ENCODE measurements around the gene ADAMTS12. TPM values are rescaled to one million over a fixed set of nuclear protein-coding genes. Genes with fewer than 3 reads are reported as not detected.
A peak's percentile ranks its signal among the peaks of the same experiment; 100 is the strongest.
"Not testable (repeated sequence)": the region's sequence is repeated elsewhere in the genome, so short reads cannot be mapped to it uniquely, and the experiment has no call there.

The ADAMTS12 gene
- total RNA-seq, 1 experiment from 2014 or later, result 17.5 TPM

GRCh38 chr5:33886283-33886682, 5.5 kb downstream of the ADAMTS12 start:
- H3K27ac ChIP-seq, result no peak overlapping the region
- no peak overlapping the region for H3K4me3 ChIP-seq
- H3K9me3 ChIP-seq (replicated peaks), result no peaks in the 10 kb centered on the region
- no peaks in the 10 kb centered on the region for H3K4me1 ChIP-seq
- H3K27me3 ChIP-seq, result no peaks in the 10 kb centered on the region
- no peak for DNase-seq
- peaks cover 10% of the 10 kb centered on the region; the same call in 1 of the 2 replicates for H3K36me3 ChIP-seq

- DNase-seq, result no peak
- no peaks in the 10 kb centered on the region for H3K4me1 ChIP-seq
- no peaks in the 10 kb centered on the region for H3K27me3 ChIP-seq
- H3K36me3 ChIP-seq, result peaks cover 12% of the 10 kb centered on the region; the same call in 1 of the 2 replicates
- no peaks in the 10 kb centered on the region for H3K9me3 ChIP-seq (replicated peaks)
- H3K4me3 ChIP-seq, result no peak overlapping the region
- H3K27ac ChIP-seq, result no peak overlapping the region
These were observed 6.1 kb downstream of the ADAMTS12 start for GRCh38 chr5:33885679-33886078.

GRCh38 chr5:33883482-33883881, 8.3 kb downstream of the ADAMTS12 start:
- peaks cover 23% of the 10 kb centered on the region for H3K36me3 ChIP-seq
- no peaks in the 10 kb centered on the region for H3K4me1 ChIP-seq
- no peak for DNase-seq
- H3K27me3 ChIP-seq, result no peaks in the 10 kb centered on the region
- H3K4me3 ChIP-seq, result no peak overlapping the region
- no peaks in the 10 kb centered on the region for H3K9me3 ChIP-seq (replicated peaks)
- no peak overlapping the region for H3K27ac ChIP-seq

GRCh38 chr5:33880319-33880718, 11.5 kb downstream of the ADAMTS12 start:
- H3K27me3 ChIP-seq, result no peaks in the 10 kb centered on the region
- DNase-seq, result no peak
- no peaks in the 10 kb centered on the region for H3K9me3 ChIP-seq (replicated peaks)
- no peaks in the 10 kb centered on the region for H3K4me1 ChIP-seq
- H3K4me3 ChIP-seq, result no peak overlapping the region
- peaks cover 28% of the 10 kb centered on the region for H3K36me3 ChIP-seq
- no peak overlapping the region for H3K27ac ChIP-seq

- no peak overlapping the region for H3K4me3 ChIP-seq
These were observed 14.3 kb downstream of the ADAMTS12 start for GRCh38 chr5:33877449-33877848.

GRCh38 chr5:33867241-33867640, 24.5 kb downstream of the ADAMTS12 start:
- H3K4me1 ChIP-seq, result no peaks in the 10 kb centered on the region

More at GRCh38 chr5:33877449-33877848, 14.3 kb downstream of the ADAMTS12 start:
- Histone ChIP-seq H3K4me1 (no peaks in the 10 kb centered on the region), H3K27me3 (no peaks in the 10 kb centered on the region), H3K9me3 (replicated peaks) (no peaks in the 10 kb centered on the region), H3K27ac (no peak overlapping the region), H3K36me3 (peaks cover 24% of the 10 kb centered on the region)
- DNase-seq, result peak in 1 of 2 experiments; percentile 14

GRCh38 chr5:33859177-33859576, 32.6 kb downstream of the ADAMTS12 start:
- H3K27ac ChIP-seq; H3K9me3 ChIP-seq (replicated peaks); H3K27me3 ChIP-seq; H3K4me3 ChIP-seq; H3K4me1 ChIP-seq; H3K36me3 ChIP-seq: not testable (repeated sequence)
- DNase-seq, result peak; percentile 26 to 29

More at GRCh38 chr5:33867241-33867640, 24.5 kb downstream of the ADAMTS12 start:
- no peak overlapping the region for H3K4me3 ChIP-seq
- H3K27ac ChIP-seq, result no peak overlapping the region
- H3K27me3 ChIP-seq, result no peaks in the 10 kb centered on the region
- peaks cover 10% of the 10 kb centered on the region for H3K36me3 ChIP-seq
- peaks cover 17% of the 10 kb centered on the region for H3K9me3 ChIP-seq (replicated peaks)
- DNase-seq, result no peak

- H3K27me3 ChIP-seq, result no peaks in the 10 kb centered on the region
- no peak for DNase-seq
- H3K36me3 ChIP-seq, result peaks cover 4% of the 10 kb centered on the region; the same call in 1 of the 2 replicates
- no peaks in the 10 kb centered on the region for H3K9me3 ChIP-seq (replicated peaks)
- no peaks in the 10 kb centered on the region for H3K4me1 ChIP-seq
- no peak overlapping the region for H3K4me3 ChIP-seq
- no peak overlapping the region for H3K27ac ChIP-seq
These were observed 34.8 kb downstream of the ADAMTS12 start for GRCh38 chr5:33857037-33857436.

- no peak overlapping the region for H3K27ac ChIP-seq
- peaks cover 5% of the 10 kb centered on the region for H3K4me1 ChIP-seq
These were observed 36.4 kb downstream of the ADAMTS12 start for GRCh38 chr5:33855396-33855795.

GRCh38 chr5:33854733-33855151, 37.0 kb downstream of the ADAMTS12 start:
- DNase-seq, result no peak
- no peaks in the 10 kb centered on the region for H3K27me3 ChIP-seq
- H3K4me3 ChIP-seq, result no peak overlapping the region
- H3K36me3 ChIP-seq, result peaks cover 4% of the 10 kb centered on the region; the same call in 1 of the 2 replicates
- peaks cover 10% of the 10 kb centered on the region for H3K4me1 ChIP-seq
- no peaks in the 10 kb centered on the region for H3K9me3 ChIP-seq (replicated peaks)
- no peak overlapping the region for H3K27ac ChIP-seq

More at GRCh38 chr5:33855396-33855795, 36.4 kb downstream of the ADAMTS12 start:
- peaks cover 4% of the 10 kb centered on the region; the same call in 1 of the 2 replicates for H3K36me3 ChIP-seq
- H3K27me3 ChIP-seq, result no peaks in the 10 kb centered on the region
- H3K4me3 ChIP-seq, result no peak overlapping the region
- no peak for DNase-seq
- H3K9me3 ChIP-seq (replicated peaks), result no peaks in the 10 kb centered on the region

- no peak overlapping the region for H3K27ac ChIP-seq
- H3K4me1 ChIP-seq, result peaks cover 10% of the 10 kb centered on the region
- peaks cover 4% of the 10 kb centered on the region; the same call in 1 of the 2 replicates for H3K36me3 ChIP-seq
- H3K27me3 ChIP-seq, result no peaks in the 10 kb centered on the region
- no peak for DNase-seq
- H3K4me3 ChIP-seq, result no peak overlapping the region
- H3K9me3 ChIP-seq (replicated peaks), result no peaks in the 10 kb centered on the region
These were observed 39.0 kb downstream of the ADAMTS12 start for GRCh38 chr5:33852837-33853236.

- Histone ChIP-seq H3K4me3 (no peak overlapping the region), H3K36me3 (peaks cover 4% of the 10 kb centered on the region; the same call in 1 of the 2 replicates), H3K27ac (no peak overlapping the region), H3K4me1 (peaks cover 10% of the 10 kb centered on the region), H3K27me3 (no peaks in the 10 kb centered on the region), H3K9me3 (replicated peaks) (no peaks in the 10 kb centered on the region)
- DNase-seq, result no peak
These were observed 39.5 kb downstream of the ADAMTS12 start for GRCh38 chr5:33852319-33852718.

GRCh38 chr5:33850100-33850594, 41.6 kb downstream of the ADAMTS12 start:
- 0 out of 2 replicates have a peak overlapping the region, but pooled peaks have one; percentile 16 for H3K27ac ChIP-seq
- no peaks in the 10 kb centered on the region for H3K9me3 ChIP-seq (replicated peaks)
- peaks cover 4% of the 10 kb centered on the region; the same call in 1 of the 2 replicates for H3K36me3 ChIP-seq
- peak; percentile 38 to 40 for DNase-seq
- H3K27me3 ChIP-seq, result no peaks in the 10 kb centered on the region
- no peak overlapping the region for H3K4me3 ChIP-seq
- H3K4me1 ChIP-seq, result peaks cover 10% of the 10 kb centered on the region

GRCh38 chr5:33848554-33848953, 43.2 kb downstream of the ADAMTS12 start:
- no peak overlapping the region for H3K27ac ChIP-seq
- H3K9me3 ChIP-seq (replicated peaks), result 0 out of 2 replicates have a peak, but pooled peaks cover 3% of the 10 kb centered on the region
- no peak for DNase-seq
- no peaks in the 10 kb centered on the region for H3K36me3 ChIP-seq
- H3K4me3 ChIP-seq, result no peak overlapping the region
- peaks cover 10% of the 10 kb centered on the region for H3K4me1 ChIP-seq
- H3K27me3 ChIP-seq, result no peaks in the 10 kb centered on the region

- Histone ChIP-seq H3K36me3 (no peaks in the 10 kb centered on the region), H3K27ac (no peak overlapping the region), H3K27me3 (no peaks in the 10 kb centered on the region), H3K4me3 (no peak overlapping the region), H3K9me3 (replicated peaks) (0 out of 2 replicates have a peak, but pooled peaks cover 3% of the 10 kb centered on the region), H3K4me1 (peaks cover 24% of the 10 kb centered on the region)
- no peak for DNase-seq
These were observed 44.9 kb downstream of the ADAMTS12 start for GRCh38 chr5:33846851-33847250.

- Histone ChIP-seq H3K36me3 (no peaks in the 10 kb centered on the region), H3K27me3 (no peaks in the 10 kb centered on the region), H3K4me1 (peaks cover 20% of the 10 kb centered on the region), H3K4me3 (no peak overlapping the region), H3K27ac (no peak overlapping the region), H3K9me3 (replicated peaks) (0 out of 2 replicates have a peak, but pooled peaks cover 3% of the 10 kb centered on the region)
- DNase-seq, result no peak
These were observed 48.2 kb downstream of the ADAMTS12 start for GRCh38 chr5:33843579-33843978.

Measured in SJCRH30 (cell line).